Caki2 (cell line): ENCODE results near the gene CBARP. TPM values are rescaled to one million over a fixed set of nuclear protein-coding genes. Genes with fewer than 3 reads are reported as not detected.

ENCODE experiments used
- DNase-seq: peaks from one replicate; pipeline ENCODE4 v3.0.0-alpha.2; 2015; ENCODE audit warnings: low read depth
- in situ Hi-C: cut with HindIII; loops from 2 replicates; pipeline ENCODE4 v1.10.0; 2016; ENCODE audit warnings: low sequenced_read_pairs, low pct_unique_long_range_greater_than_20kb, mixed read lengths
- total RNA-seq: library from RNA; depleted of rRNA; stranded (reverse); fragments of >200 nt; shearing (Covaris generic); gene quantifications from 2 replicates; pipeline ENCODE4 v1.2.3, GENCODE V29; 2014; ENCODE audit warnings: low replicate concordance; rRNA removed

The CBARP gene, protein sequence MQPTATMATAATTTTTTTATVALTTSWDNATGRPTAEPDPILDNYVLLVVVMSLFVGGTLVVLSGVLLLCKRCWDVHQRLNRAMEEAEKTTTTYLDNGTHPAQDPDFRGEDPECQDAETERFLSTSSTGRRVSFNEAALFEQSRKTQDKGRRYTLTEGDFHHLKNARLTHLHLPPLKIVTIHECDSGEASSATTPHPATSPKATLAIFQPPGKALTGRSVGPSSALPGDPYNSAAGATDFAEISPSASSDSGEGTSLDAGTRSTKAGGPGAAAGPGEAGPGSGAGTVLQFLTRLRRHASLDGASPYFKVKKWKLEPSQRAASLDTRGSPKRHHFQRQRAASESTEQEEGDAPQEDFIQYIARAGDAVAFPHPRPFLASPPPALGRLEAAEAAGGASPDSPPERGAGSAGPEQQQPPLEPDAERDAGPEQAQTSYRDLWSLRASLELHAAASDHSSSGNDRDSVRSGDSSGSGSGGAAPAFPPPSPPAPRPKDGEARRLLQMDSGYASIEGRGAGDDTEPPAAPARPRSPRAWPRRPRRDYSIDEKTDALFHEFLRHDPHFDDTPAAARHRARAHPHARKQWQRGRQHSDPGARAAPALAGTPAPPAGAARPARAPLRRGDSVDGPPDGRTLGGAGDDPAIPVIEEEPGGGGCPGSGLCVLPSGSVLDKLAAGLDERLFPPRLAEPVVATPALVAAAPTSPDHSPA
- 0.24 and 1.9 TPM in 2 replicates for total RNA-seq

DNA sequence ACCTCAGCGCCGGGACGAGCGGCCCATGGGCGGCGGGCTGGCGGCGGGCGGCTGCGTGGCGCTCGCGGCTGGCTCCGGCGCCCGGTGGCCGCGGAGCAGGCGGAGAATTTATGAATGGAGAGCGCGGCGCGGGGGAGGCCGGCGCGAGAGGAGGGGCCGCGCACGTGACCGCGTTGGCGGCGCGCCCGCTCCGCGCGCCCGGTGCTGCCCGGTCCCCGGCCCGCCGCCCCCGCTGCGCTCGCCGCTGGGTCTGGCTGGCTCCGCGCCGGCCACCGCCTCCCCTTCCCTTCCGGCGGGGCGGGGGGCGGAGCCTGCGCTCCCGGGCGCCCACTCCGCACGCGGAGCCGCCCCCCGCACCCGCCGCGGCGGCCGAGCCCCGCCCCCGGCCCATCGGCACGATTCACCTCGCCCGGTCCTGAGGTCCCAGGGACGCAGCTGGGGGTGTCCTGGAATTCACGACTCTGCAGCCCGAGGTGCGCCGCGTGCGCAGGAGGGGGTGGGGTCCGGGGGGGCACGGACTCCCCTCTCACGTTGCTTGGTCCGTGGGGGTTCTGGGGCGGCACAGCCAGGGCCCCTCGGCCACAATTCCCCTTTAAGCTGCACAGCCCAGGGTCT lies at the start of gene CBARP:
Gene CBARP (minus strand): TSS at position 252 of the 615 bp plus-strand sequence. CDS start 1,905 bp downstream, outside the sequence.
- no peak for DNase-seq
- in situ Hi-C loops = no loop called here

DNA sequence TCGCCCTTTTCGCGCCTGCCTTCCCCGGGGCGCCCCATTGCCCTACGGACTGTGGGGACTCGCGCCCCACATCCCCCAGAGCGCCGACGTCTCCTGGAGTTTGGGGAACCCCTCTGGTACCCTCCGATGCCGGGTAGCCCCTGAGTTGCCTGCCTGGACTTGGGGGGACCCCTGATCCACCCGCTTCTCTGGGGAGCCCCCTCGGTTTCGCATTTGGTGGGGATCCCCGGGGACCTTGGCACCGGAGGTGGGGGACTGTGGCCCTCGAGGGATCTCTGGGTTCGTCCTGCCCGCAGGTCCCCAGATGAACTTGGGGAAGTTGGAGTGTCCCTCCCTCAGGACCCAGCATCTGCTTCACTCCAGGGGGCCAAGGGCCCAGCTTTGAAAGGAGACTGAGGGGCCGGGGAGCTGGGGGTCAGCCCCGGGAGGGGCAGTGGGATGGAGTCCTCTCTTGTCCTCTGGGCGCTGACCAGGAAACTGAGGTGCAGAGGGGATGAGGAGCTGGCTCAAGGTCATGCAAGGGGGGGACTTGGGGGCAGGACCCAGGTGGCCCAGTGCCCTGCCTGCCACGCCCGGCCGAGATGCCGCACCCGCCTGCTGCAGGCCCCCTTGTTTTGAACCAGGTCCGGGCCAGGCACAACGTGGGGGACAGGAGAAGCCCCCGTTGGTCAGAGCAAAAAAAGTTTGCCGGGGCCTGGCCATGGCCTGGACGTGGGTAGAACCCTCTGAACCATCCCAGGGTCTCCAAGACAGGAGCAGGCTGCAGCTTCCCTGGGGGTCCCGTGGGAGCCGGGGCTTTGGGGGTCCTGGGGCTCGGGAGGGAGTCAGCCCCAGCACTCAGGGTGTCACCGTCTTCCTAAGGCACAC lies 48.9 kb upstream of the CBARP start:
- DNase-seq = no peak
- in situ Hi-C loops = no loop called here

DNA sequence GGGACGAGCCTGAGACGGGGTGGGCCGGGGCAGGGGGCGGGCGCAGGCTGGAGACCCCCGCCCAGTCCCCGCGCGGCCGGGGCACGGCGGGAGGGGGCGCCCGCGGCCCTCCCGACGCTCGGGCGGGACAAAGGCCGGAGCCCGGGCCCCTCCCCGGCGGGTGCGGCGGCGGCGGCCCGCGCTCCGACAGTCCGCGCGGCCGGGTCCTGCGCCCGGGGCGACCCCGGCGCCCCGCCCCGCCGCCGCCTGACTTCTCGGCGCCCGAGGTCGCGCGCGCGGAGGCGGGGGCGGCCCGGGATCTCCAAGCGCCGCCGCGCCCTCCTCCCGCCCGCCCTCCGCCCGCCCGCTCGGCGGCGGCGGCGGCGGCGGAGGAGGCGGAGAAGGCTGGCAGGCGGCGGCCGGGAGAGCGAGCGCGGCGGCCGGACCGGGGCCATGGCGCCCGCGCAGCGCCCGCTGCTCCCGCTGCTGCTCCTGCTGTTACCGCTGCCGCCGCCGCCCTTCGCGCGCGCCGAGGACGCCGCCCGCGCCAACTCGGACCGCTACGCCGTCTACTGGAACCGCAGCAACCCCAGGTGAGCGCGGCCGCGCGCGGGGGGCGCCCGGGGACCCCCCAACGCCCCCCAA lies 48.0 kb upstream of the CBARP start, which contains the start of gene EFNA2:
Gene EFNA2 (plus strand): TSS at position 137 of the 624 bp plus-strand sequence. CDS start 296 bp downstream, at position 433.
- in situ Hi-C loops = no loop called here

DNA sequence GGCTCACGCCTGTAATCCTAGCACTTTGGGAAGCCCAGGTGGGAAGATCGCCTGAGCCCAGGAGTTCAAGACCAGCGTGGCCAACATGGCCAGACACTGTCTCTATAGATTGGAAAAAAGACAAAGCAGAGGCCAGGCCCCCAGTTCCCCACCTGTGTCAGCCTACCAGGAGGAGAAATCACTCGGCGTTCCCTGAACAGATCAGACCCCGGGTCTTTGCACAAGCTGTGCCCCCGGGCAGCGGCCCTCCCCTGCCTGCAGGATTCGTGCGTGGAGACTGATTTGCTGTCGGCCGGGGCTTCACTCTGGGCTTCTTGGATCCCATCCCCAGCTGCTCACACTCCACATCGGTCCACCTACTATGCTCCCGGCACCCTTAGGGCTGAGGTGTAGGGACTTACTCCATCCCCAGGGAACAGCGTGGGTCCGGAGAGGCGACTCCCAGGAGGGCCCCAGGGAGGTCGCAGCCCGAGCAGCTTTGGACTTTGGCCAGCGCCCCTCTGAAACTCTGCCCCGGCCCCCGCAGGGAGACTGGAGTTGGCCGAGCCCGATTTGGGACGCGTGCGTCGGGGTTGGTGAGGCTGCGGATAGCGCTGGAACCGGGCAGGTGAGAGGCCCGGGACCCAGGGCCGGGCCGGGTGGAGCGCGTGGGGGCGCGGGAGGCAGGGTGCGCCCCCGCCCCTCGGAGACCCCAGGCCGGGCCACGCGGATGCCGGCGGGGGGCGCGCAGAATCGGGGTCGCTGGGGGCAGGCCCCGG lies 47.4 kb upstream of the CBARP start:
- DNase-seq = no peak
- in situ Hi-C loops = no loop called here

More for the DNA sequence above, 48.0 kb upstream of the CBARP start, which contains the start of gene EFNA2:
- DNase-seq = no peak

DNA sequence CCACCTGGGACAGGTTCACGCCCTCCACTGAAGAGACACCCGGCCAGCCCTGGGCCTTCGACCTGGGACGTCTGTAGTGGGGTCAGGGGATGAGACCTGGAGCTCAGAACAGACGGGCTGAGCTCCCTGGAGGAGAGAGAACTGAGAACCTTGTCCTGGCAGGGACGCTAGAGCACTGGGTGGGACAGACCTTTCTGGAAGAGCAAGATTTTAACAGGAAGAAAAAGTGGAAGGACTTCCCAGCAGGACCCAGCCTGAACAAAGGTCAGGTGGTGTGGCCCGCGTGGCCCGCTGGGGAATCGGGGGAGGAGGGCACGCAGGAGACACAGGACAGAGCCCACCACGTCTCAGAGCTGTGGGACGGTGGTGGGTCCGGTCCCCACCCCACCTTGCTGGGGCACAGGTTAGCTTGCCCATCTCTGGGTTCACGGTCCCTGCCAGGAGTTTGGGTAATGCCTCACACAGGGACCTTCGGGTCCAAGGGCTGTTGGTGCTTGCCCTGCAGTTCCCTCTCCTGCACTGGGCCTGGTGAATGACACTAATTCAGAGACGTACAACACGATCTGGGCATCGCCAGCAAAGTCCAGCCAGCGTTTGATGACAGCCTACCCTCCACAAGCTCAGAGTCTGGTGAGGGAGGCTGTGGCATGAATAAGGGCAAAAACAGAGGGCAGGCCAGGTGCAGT lies 46.6 kb upstream of the CBARP start:
- in situ Hi-C loops = no loop called here

DNA sequence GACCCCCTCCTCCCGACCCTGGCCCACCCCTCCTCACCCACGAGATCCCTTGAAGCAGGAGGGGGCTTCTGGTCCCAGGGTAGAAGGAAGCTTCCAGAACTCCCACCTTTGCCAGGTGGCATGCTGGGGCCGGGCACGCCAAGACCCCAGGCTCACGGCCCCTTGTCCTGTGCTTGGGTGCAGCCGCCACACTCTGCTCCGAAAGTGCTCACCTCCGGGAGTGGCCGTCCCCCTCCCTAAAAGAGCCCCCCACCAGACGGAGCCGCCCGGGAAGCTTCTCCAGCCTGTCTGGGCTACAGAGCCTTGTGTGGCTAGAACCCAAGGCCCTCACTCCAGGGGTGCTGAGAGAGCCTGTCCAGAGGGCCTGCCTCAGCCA lies 46.1 kb upstream of the CBARP start:
- in situ Hi-C loops = no loop called here
- no peak for DNase-seq

More for the DNA sequence above, 46.6 kb upstream of the CBARP start:
- no peak for DNase-seq

DNA sequence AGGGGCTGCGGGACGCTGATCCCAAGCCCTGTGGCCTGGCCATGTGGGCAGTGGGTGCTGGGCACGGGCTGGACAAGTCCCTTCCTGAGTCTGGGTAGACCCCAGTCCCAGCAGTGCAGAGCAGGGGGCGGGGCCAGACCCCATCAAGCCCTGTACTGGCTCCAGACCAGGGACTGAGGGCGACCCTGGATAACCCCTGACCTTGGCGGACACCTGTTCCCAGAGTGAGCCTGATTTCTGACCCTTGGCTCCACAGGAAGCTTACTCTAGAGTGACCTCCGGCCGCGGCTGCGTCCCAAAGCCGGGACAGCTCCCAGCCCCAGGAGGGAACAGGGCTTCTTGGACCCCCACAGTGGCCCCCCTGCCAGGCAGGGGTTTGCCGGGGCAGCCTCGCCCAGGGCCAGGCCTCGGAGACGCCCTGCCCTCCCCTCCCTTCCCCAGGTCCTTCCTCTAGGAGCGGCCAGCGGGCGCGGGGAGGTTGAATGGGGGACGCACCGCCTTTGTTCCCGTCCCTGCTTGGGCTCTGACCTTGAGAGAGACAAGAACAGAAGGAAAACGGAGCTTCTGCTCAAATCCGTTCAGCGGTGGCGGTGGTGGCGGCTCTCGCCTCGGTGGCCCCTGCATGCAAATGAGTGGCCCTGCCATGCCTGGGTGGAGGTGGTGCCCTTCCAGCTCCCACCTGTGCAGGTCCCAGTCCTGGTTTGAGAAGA lies 45.6 kb upstream of the CBARP start:
- in situ Hi-C loops = no loop called here
- no peak for DNase-seq

DNA sequence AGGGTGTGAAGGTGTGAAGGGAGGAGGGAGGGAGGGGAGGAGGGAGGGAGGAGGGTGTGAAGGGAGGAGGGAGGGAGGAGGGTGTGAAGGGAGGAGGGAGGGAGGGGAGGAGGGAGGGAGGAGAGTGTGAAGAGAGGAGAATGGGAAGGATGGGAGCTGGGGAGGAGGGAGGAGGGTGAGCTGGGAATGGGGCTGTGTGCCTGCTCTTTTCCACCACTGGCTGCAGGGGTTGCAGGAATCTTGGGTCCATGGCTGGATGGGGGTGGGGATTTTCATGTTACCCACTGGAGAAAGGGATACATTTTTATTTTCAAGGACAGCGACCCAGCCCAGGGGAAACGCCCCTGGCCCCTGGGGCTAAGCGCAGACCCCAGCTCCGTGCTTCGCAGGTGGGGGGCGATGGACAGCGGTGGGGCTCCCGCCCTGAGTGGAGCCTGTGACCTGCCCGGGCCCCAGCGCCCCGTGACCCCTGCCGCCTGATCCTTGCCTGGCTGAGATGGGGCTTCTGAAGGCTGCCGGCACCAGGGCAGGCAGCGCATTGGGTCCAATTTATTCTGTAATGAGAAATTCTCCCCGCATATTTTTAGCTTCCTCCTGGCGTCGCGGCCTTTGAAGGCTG lies 44.9 kb upstream of the CBARP start:
- in situ Hi-C loops = no loop called here
- DNase-seq = no peak

DNA sequence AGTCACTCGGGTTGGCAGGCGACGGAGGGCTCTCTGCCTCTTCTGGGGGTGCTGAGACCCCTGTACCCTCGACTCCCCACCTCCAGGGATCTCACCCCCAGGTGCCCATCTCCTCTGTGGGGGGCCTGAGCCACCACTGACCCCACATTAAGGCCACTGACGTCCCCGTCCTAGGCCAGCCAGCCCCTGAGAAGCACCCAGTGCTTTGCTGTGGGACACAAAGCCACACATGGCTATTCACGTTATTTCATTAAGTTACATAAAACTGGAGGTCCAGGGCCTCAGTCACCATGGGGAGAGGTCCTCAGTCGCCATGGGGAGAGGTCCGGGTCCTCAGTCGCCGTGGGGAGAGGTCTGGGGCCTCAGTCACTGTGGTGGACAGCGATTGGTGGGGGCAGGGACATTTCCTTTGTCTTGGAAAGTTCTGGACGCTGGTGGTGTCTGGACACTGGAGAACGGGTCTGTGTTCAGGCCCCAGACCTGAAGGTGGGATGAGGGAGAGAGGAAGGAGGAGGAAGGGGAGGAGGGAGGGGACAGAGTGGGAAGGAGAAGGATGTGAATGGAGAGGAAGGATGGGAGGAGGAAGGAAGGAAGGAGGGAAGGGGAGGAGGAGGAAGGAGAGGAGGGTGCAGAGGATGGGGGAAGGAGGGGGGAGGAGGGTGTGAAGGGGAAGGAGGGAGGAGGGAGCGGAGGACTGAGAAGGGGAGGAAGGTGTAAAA lies 43.9 kb upstream of the CBARP start:
- in situ Hi-C loops = no loop called here
- DNase-seq = no peak

DNA sequence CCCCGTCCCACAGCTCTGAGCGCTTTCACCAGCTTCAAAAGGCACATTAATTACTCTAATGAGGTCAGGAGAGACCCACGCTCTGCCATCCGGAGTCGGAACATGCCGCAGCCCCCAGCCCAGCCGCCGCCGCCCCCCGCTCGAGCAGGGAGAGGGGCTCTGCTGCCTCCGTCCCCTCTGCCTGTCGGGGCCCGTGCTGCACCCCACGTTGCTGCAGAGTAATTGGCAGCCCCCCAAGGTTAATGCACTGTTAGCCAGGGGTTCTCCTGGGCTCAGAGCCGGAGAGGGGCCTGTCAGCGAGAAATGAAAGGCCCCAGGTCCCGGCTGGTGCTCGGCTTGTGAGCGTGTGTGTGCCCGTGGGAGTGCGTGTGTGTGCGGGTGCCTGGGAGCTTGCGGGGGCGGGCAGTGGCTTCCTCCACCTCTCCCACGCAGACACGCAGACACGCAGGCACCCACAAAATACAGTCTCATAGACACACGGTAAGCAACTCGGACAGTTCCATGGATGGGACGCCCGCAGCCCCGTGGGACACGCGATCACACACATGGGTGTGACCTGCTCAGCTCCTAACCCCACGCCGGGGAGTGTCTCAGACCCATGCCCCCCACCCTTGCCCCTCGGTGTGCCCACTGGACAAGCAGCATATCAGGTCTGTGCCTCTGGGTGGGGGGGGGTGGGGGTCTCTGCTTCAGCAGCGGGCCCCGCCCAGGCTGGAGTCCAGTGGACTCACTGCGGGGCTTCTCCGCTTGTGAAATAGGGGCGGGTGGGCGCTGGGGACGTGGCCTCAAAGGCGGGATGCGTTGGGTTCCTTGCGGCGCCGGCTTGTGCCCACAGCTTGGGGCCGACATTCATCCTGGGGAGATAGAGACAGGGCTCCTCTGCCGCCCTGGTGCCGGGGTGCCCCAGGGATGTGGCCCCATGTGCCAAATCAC lies 43.1 kb upstream of the CBARP start:
- no peak for DNase-seq
- in situ Hi-C loops = no loop called here

DNA sequence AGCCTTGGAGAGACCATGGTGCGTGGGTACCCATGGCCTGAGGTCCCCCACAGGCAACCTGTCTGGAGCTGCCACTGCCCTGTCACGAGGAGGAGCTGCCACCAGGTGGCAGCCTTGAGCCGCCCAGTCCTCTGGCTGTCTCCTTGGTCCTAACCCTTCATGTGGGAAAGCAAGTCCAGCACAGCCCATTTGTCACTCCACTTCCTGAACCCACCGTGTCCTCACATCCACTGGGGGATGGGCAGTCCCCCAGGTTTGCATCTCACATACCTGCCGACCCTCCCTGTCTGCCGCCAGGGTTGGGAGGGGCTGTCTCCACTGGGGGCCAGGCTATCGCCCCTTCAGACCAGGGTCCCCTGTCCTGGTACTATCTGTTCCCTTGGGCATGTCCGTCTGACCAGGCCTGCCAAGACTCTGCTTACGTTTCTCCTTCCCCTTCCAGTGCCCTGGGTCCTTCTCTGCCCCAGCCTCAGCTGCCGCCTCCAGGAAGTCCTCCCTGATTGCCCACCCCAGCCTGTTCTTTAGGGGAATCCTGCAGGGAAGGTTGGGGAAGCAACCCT lies 42.1 kb upstream of the CBARP start:
- in situ Hi-C loops = no loop called here
- DNase-seq = peak; percentile 59

DNA sequence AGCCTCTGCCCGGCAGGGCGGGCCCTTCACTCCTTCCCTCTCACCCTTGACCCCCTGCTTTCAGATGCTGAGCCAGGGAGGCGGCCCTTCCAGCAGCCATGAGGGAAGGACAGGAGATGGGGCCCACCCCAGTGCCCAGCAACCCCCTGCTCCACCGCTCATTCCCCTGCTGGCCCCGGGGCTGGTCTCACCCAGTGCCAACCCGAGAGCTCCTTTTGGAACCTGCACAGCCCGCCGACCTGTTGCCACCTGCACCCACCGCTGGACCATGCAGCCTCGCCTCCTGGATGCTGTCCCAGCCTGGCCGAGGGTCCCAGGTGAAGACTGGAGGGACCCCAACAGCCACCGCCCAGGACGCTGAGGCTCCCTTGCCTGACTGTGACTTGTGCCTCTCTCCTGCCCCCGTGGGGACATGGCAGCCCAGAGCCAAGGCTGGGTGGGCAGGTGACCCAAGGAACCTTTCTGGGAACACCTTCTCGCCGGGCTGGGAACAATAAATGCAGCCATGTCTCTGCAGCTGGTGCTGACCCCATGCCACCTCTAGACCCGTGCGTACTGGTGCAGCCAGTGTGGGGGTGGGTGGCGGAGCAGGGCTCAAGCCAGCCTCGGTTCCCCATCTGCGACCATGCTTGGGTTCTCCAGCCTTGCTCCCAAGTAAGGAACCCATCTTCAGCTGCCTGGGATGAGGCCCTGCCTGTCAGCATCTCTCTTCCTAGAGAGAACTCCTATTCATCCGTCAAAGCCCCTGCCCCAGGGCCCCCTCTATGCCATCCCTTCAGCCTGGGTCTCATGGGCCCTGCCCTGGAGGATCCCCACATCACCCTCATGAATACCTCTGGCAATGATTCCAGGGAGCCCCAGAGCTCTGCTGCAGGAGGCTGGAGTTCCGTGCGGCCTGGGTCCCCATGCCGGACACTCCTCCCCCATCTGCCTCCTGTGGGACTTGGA lies 41.2 kb upstream of the CBARP start:
- no peak for DNase-seq

DNA sequence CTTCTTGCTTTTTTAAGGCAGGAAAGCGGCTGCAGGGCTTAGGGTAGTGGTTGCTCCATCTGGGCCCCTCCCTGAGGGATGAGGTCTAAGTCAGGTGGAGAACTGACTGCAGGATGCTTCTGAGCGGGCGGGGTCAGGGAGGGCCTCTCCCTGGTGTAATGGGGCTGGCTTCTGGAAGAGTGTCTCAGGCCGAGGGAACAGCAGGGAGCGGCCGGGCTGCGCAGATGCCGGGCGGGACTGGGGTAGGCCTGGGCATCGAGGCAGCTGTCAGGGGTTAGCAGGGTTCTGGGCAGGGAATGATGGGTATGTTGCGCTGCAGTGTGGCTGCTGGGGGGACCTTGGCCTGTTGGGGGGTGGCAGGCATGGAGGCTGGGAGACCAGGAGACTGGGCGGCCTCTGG lies 40.3 kb upstream of the CBARP start:
- no peak for DNase-seq
- in situ Hi-C loops = no loop called here

More for the DNA sequence above, 41.2 kb upstream of the CBARP start:
- in situ Hi-C loops = no loop called here
